Tibial artery (tissue), 4 donors: Measurements from ENCODE around the gene P2RY6.

Experiments
- DNase-seq, 2 donors: peaks; one replicate each; pipeline ENCODE4 v3.0.0-alpha.2; 2019
- H3K27ac ChIP-seq, 2 donors: fragments of 200-600 bp; sonication (generic) in 1 of 2; 1 replicate in 1 of 2; 2 replicates in 1 of 2; pipeline ENCODE4 v1.5.1; 2018 to 2019; ENCODE audit warnings: mild to moderate bottlenecking in 1 of 2
- H3K27me3 ChIP-seq, 2 donors: fragments of 200-600 bp; sonication (generic) in 1 of 2; one replicate each; pipeline versions ENCODE4 v1.5.1 to v1.6.0; 2016 to 2019
- H3K36me3 ChIP-seq, 3 donors: fragments of 200-600 bp; sonication (generic) in 2 of 3; one replicate each; pipeline ENCODE4 v1.5.1; 2016 to 2019; ENCODE audit warnings: mild to moderate bottlenecking in 2 of 3
- H3K4me1 ChIP-seq, 4 donors: fragments of 200-600 bp; sonication (generic) in 2 of 4; 1 replicate in 3 of 4; 2 replicates in 1 of 4; pipeline ENCODE4 v1.5.1; 2016 to 2019
- H3K4me3 ChIP-seq, 2 donors: fragments of 200-600 bp; sonication (generic) in 1 of 2; 1 replicate in 1 of 2; 2 replicates in 1 of 2; pipeline ENCODE4 v1.5.1; 2018 to 2019; ENCODE audit warnings: mild to moderate bottlenecking in 2 of 2
- H3K9me3 ChIP-seq, 3 donors: fragments of 200-600 bp; sonication (generic) in 1 of 3; one replicate each; pipeline ENCODE4 v1.5.1; 2016 to 2019
- intact Hi-C: fragments of 100-400 bp; cut with DNase I; formaldehyde crosslinking; loops from one replicate; pipeline ENCODE4 v1.15.0; 2023; ENCODE audit warnings: low total_unique reads
- TF ChIP-seq, protein P1 (sequence below), 2 experiments: fragments of 200-600 bp in 1 of 2; fragments of 450-650 bp in 1 of 2; IDR thresholded peaks; one replicate each; pipeline ENCODE4 v1.5.1; 2017 to 2019; ENCODE audit warnings: antibody characterized with exemption in 2 of 2, mild to moderate bottlenecking in 1 of 2, moderate library complexity in 1 of 2

The P2RY6 gene

GRCh38 chr11:73308961-73309919, 37.1 kb downstream of the P2RY6 start:
- TF ChIP-seq, protein P1, sequence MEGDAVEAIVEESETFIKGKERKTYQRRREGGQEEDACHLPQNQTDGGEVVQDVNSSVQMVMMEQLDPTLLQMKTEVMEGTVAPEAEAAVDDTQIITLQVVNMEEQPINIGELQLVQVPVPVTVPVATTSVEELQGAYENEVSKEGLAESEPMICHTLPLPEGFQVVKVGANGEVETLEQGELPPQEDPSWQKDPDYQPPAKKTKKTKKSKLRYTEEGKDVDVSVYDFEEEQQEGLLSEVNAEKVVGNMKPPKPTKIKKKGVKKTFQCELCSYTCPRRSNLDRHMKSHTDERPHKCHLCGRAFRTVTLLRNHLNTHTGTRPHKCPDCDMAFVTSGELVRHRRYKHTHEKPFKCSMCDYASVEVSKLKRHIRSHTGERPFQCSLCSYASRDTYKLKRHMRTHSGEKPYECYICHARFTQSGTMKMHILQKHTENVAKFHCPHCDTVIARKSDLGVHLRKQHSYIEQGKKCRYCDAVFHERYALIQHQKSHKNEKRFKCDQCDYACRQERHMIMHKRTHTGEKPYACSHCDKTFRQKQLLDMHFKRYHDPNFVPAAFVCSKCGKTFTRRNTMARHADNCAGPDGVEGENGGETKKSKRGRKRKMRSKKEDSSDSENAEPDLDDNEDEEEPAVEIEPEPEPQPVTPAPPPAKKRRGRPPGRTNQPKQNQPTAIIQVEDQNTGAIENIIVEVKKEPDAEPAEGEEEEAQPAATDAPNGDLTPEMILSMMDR (IDR thresholded peaks at IDR 0.05), result no peak
- Histone ChIP-seq H3K4me3 (peak overlapping the region; percentile 90 to 92), H3K36me3 (peaks cover 0 to 16% (median 13%) of the 10 kb centered on the region in 3 donors), H3K9me3 (no peaks in the 10 kb centered on the region), H3K4me1 (peaks cover 0 to 47% (median 38%) of the 10 kb centered on the region in 4 donors), H3K27me3 (no peaks in the 10 kb centered on the region), H3K27ac (peak overlapping the region; percentile 97)
- intact Hi-C loops, result no loop called here
- peak; percentile 94 to 97 for DNase-seq

DNA sequence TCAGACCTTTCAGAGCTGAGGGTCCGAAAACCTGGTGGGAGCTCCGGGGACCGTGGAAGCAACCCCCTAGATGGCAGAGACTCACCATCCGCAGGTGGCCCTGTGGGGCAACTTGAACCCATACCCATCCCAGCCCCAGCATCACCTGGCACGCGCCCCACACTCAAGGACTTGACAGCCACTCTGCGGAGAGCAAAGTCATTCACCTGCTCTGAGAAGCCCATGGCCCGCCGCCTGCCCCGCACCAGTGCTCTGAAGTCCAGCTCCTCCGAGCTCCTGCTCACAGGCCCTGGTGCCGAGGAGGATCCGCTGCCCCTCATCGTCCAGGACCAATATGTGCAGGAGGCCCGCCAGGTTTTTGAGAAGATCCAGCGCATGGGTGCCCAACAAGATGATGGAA, 37.9 kb downstream of the P2RY6 start:
- no peaks in the 10 kb centered on the region for H3K27me3 ChIP-seq
- intact Hi-C loops, result no loop called here
- no peak for DNase-seq
- H3K4me3 ChIP-seq, result peak overlapping the region; percentile 90 to 92
- H3K27ac ChIP-seq, result peak overlapping the region; percentile 97
- peaks cover 0 to 16% (median 13%) of the 10 kb centered on the region in 3 donors for H3K36me3 ChIP-seq
- H3K9me3 ChIP-seq, result no peaks in the 10 kb centered on the region
- TF ChIP-seq, protein P1 (IDR thresholded peaks at IDR 0.05), result no peak
- H3K4me1 ChIP-seq, result peaks cover 0 to 56% (median 46%) of the 10 kb centered on the region in 4 donors

GRCh38 chr11:73310661-73311393, 38.7 kb downstream of the P2RY6 start:
- Histone ChIP-seq H3K9me3 (no peaks in the 10 kb centered on the region), H3K36me3 (peaks cover 0 to 16% (median 13%) of the 10 kb centered on the region in 3 donors), H3K27ac (peak overlapping the region; percentile 97), H3K27me3 (no peaks in the 10 kb centered on the region), H3K4me3 (peak overlapping the region; percentile 90 to 92), H3K4me1 (peaks cover 0 to 63% (median 54%) of the 10 kb centered on the region in 4 donors)
- TF ChIP-seq, protein P1 (IDR thresholded peaks at IDR 0.05), result no peak
- intact Hi-C loops, result no loop called here
- no peak for DNase-seq

DNA sequence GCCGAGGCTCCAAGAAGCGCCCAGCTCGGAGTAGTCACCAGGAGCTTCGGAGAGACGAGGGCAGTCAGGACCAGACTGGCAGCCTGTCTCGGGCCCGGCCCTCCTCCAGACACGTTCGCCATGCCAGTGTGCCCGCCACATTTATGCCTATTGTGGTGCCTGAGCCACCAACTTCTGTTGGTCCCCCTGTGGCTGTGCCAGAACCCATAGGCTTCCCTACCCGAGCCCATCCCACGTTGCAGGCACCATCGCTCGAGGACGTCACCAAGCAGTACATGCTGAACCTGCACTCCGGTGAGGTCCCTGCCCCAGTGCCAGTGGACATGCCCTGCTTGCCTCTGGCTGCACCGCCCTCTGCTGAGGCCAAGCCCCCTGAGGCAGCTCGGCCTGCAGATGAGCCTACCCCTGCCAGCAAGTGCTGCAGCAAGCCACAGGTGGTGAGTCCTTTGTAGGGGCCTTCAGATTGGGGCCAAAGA, 39.3 kb downstream of the P2RY6 start:
- peak overlapping the region; percentile 97 for H3K27ac ChIP-seq
- H3K4me3 ChIP-seq, result peak overlapping the region; percentile 90 to 92
- H3K27me3 ChIP-seq, result no peaks in the 10 kb centered on the region
- peaks cover 0 to 69% (median 59%) of the 10 kb centered on the region in 4 donors for H3K4me1 ChIP-seq
- peaks cover 0 to 16% (median 13%) of the 10 kb centered on the region in 3 donors for H3K36me3 ChIP-seq
- TF ChIP-seq, protein P1 (IDR thresholded peaks at IDR 0.05), result no peak
- peak; percentile 26 to 82 for DNase-seq
- H3K9me3 ChIP-seq, result no peaks in the 10 kb centered on the region
- intact Hi-C loops, result no loop called here

- DNase-seq, result no peak
- H3K27ac ChIP-seq, result peak overlapping the region; percentile 97
- TF ChIP-seq, protein P1 (IDR thresholded peaks at IDR 0.05), result no peak
- peaks cover 0 to 16% (median 13%) of the 10 kb centered on the region in 3 donors for H3K36me3 ChIP-seq
- H3K27me3 ChIP-seq, result no peaks in the 10 kb centered on the region
- no peaks in the 10 kb centered on the region for H3K9me3 ChIP-seq
- H3K4me1 ChIP-seq, result peaks cover 0 to 75% (median 60%) of the 10 kb centered on the region in 4 donors
- peak overlapping the region; percentile 90 to 92 for H3K4me3 ChIP-seq
- intact Hi-C loops, result no loop called here
Observed at GRCh38 chr11:73312036-73312435, 39.9 kb downstream of the P2RY6 start.
